ENCODE results near the gene INF2.

INF2 gene

GRCh38 chr14:104717646-104718045, 28.2 kb downstream of the INF2 start:
- no peak for TF ChIP-seq CTCF (IDR thresholded peaks at IDR 0.05)
- peaks cover 9% of the 10 kb centered on the region for H3K4me1 Mint-ChIP-seq
- no peaks in the 10 kb centered on the region for H3K9me3 Mint-ChIP-seq
- H3K4me3 Mint-ChIP-seq, result no peak overlapping the region
- no peak overlapping the region for H3K27ac Mint-ChIP-seq
- peaks cover 2% of the 10 kb centered on the region for H3K27me3 Mint-ChIP-seq (ENCODE audit: low read depth, poor library complexity)
- DNase-seq, result no peak
- peaks cover 14% of the 10 kb centered on the region for H3K36me3 Mint-ChIP-seq (ENCODE audit: low read depth)

- H3K36me3 Mint-ChIP-seq (ENCODE audit: low read depth), result peaks cover 14% of the 10 kb centered on the region
- peaks cover 2% of the 10 kb centered on the region for H3K27me3 Mint-ChIP-seq (ENCODE audit: low read depth, poor library complexity)
- H3K4me3 Mint-ChIP-seq, result no peak overlapping the region
- no peak overlapping the region for H3K27ac Mint-ChIP-seq
- DNase-seq, result no peak
- peaks cover 10% of the 10 kb centered on the region for H3K4me1 Mint-ChIP-seq
- no peak for TF ChIP-seq CTCF (IDR thresholded peaks at IDR 0.05)
- no peaks in the 10 kb centered on the region for H3K9me3 Mint-ChIP-seq
Measured at GRCh38 chr14:104718147-104718546, 28.7 kb downstream of the INF2 start.

- no peak overlapping the region for H3K4me3 Mint-ChIP-seq
- DNase-seq, result no peak
- no peak for TF ChIP-seq CTCF (IDR thresholded peaks at IDR 0.05)
- peaks cover 14% of the 10 kb centered on the region for H3K36me3 Mint-ChIP-seq (ENCODE audit: low read depth)
- no peak overlapping the region for H3K27ac Mint-ChIP-seq
- no peaks in the 10 kb centered on the region for H3K9me3 Mint-ChIP-seq
- H3K4me1 Mint-ChIP-seq, result peaks cover 10% of the 10 kb centered on the region
- H3K27me3 Mint-ChIP-seq (ENCODE audit: low read depth, poor library complexity), result peaks cover 2% of the 10 kb centered on the region
Measured at GRCh38 chr14:104718871-104719270, 29.5 kb downstream of the INF2 start.

DNA sequence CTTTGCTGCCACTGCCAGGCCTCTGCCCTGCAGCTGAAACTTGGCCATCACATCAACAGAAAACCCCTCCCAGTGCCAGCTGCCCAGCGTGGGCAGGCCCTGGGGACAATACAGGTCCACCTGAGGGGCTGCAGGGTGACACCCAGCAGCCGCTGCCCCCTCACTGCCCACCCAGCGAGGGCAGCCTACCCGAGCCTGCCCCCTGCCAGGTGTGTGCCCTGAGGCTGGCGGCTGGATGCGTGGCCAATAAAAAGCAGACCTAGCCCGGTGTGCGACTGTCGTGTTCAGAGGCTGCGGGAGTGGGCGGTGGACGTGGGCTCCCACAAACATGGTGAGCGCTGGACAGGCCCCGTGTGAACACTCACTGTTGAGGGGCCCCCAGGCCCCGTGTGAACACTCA, 29.9 kb downstream of the INF2 start:
- peaks cover 2% of the 10 kb centered on the region for H3K27me3 Mint-ChIP-seq (ENCODE audit: low read depth, poor library complexity)
- H3K9me3 Mint-ChIP-seq, result no peaks in the 10 kb centered on the region
- no peak overlapping the region for H3K27ac Mint-ChIP-seq
- TF ChIP-seq CTCF (IDR thresholded peaks at IDR 0.05), result no peak
- no peak overlapping the region for H3K4me3 Mint-ChIP-seq
- no peak for DNase-seq
- peaks cover 10% of the 10 kb centered on the region for H3K4me1 Mint-ChIP-seq
- peaks cover 14% of the 10 kb centered on the region for H3K36me3 Mint-ChIP-seq (ENCODE audit: low read depth)

DNA sequence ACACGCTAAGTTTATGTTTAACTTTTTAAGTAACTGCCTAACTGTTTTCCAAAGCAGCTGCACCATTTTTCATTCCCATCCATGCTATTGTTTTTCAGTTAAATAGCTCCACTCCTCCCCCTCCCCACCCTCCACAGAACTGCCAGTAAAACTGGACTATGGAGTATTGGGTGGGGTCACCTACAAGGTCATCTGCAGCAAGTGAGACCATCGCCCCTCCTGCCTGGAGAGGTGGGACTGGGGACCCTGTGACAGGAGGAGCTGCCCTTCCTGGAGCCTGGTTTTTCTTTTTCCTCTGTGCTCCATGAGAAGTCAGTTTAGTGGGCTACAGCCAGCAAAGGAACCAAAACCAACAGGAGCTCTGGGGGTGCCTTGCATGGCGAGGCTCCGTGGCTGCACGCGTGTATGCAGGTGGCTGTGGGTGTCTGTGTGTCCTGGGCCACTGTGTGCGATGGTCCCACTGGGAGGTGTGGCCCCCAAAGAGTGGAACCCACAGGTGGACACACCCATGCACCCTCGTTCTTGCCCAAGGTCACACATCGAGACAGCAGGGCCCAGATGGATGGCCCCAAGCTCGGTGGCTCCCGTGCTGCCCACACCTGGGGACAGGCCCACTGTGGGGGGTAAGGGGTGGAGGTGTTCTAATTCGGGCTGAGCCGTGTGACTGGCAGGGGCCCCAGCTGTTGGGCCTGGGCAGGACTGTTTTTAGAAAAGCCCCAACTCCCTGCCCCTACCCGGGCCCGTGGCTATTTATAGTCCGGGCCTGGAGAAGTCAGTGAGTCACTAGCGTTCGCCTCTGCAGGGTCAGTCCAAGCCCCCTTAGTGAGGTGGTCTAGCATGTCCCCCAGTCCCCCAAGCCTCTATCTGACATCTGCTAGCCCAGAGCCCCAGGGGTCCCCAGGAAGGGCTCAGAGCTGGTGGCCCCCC, 32.4 kb downstream of the INF2 start:
- peaks cover 13% of the 10 kb centered on the region for H3K36me3 Mint-ChIP-seq (ENCODE audit: low read depth)
- DNase-seq, result no peak
- no peak overlapping the region for H3K27ac Mint-ChIP-seq
- H3K27me3 Mint-ChIP-seq (ENCODE audit: low read depth, poor library complexity), result peaks cover 2% of the 10 kb centered on the region
- H3K4me3 Mint-ChIP-seq, result no peak overlapping the region
- no peak for TF ChIP-seq CTCF (IDR thresholded peaks at IDR 0.05)
- H3K9me3 Mint-ChIP-seq, result no peaks in the 10 kb centered on the region
- peaks cover 15% of the 10 kb centered on the region for H3K4me1 Mint-ChIP-seq

Data from nephron progenitor cell (in vitro differentiated cells).